Mammary epithelial cell (primary cell): ENCODE measurements around the gene AQP6.

Experiments
- CTCF ChIP-seq, 2 donors: IDR thresholded peaks in 1 of 2; conservative IDR thresholded peaks in 1 of 2; 2 replicates each; pipeline ENCODE4 v1.5.1; 2011 to 2012; ENCODE audit warnings: inconsistent platforms in 2 of 2, low read length in 2 of 2, mild to moderate bottlenecking in 2 of 2, control low read depth in 1 of 2, low read depth in 1 of 2; ENCODE audit not compliant: insufficient read depth in 1 of 2; ENCODE audit errors: extremely low read depth in 1 of 2
- EZH2 ChIP-seq: IDR thresholded peaks from 2 replicates; pipeline ENCODE4 v1.6.1; 2012; ENCODE audit warnings: low read length, inconsistent platforms, borderline replicate concordance

GRCh38 chr12:49963976-49964815 is 8.6 kb upstream of the AQP6 start:
- TF ChIP-seq CTCF (conservative IDR thresholded peaks at IDR 0.05 in 1 of 2, IDR thresholded peaks at IDR 0.05 in 1 of 2; ENCODE audit: extremely low read depth in 1 of 2, insufficient read depth in 1 of 2, low read depth in 1 of 2, low read length in 2 of 2) (no peak), EZH2 (no peak)
